Adrenal gland (tissue), 5 donors: Measurements from ENCODE around the gene TLL1.

Experiments used
- POLR2A ChIP-seq, 2 donors: fragments of 450-650 bp; IDR thresholded peaks; one replicate each; pipeline ENCODE4 v1.6.1; 2017; ENCODE audit warnings: antibody characterized with exemption in 2 of 2, mild to moderate bottlenecking in 2 of 2, moderate library complexity in 1 of 2
- TF ChIP-seq, protein P1 (sequence below), 6 experiments: fragments of 450-650 bp in 4 of 6; fragments of 200-600 bp in 2 of 6; sonication (generic) in 1 of 6; IDR thresholded peaks; 1 replicate in 5 of 6; 2 replicates in 1 of 6; pipeline versions ENCODE4 v1.5.1 to v1.8.0; 2016 to 2021; ENCODE audit warnings: antibody characterized with exemption in 6 of 6, mild to moderate bottlenecking in 2 of 6, moderate library complexity in 1 of 6
- donor health status: DM: no; HTN: no; CAD: no.

DNA sequence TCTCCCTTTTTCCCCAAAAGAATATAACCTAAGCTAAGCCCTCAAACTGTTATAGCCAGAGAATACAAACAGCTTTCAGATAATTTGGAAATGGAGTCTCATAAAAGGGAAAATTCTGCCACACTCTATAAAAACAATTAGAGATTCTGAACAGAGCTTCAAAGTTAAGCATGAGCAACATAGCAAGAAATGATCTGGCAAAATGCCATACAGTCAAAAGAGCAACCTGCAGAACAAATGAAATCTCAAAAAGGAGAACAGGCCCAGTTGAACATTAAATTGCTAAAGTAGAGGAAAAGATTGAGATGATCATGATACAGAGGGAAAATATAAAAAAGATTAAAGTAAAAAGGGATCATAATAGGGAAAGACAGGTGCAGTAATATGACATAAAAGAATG, 250.5 kb downstream of the TLL1 start:
- TF ChIP-seq, protein P1, sequence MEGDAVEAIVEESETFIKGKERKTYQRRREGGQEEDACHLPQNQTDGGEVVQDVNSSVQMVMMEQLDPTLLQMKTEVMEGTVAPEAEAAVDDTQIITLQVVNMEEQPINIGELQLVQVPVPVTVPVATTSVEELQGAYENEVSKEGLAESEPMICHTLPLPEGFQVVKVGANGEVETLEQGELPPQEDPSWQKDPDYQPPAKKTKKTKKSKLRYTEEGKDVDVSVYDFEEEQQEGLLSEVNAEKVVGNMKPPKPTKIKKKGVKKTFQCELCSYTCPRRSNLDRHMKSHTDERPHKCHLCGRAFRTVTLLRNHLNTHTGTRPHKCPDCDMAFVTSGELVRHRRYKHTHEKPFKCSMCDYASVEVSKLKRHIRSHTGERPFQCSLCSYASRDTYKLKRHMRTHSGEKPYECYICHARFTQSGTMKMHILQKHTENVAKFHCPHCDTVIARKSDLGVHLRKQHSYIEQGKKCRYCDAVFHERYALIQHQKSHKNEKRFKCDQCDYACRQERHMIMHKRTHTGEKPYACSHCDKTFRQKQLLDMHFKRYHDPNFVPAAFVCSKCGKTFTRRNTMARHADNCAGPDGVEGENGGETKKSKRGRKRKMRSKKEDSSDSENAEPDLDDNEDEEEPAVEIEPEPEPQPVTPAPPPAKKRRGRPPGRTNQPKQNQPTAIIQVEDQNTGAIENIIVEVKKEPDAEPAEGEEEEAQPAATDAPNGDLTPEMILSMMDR (IDR thresholded peaks at IDR 0.05), result no peak
- TF ChIP-seq POLR2A (IDR thresholded peaks at IDR 0.05), result no peak
